B cell (primary cell): ENCODE data around the gene WDR7. TPM values are rescaled to one million over a fixed set of nuclear protein-coding genes. Genes with fewer than 3 reads are reported as not detected.

Experiments
- ATAC-seq: fragments of 200-7000 bp; cut with Tn5 transposase; one replicate; pipeline ENCODE4 v1.10.0; 2021; ENCODE audit warnings: low read depth, mild to moderate bottlenecking, moderate number of reproducible peaks, moderate library complexity
- CTCF ChIA-PET: fragments of 350-600 bp; sonication (Branson Sonifier 250); formaldehyde crosslinking; loops from one replicate; lab custom pipeline; 2021; ENCODE audit warnings: antibody characterized with exemption, inconsistent platforms; lab: Charles Lee
- POLR2A ChIA-PET: fragments of 350-600 bp; sonication (Branson Sonifier 250); formaldehyde crosslinking; loops from one replicate; lab custom pipeline; 2021; ENCODE audit warnings: antibody characterized with exemption; lab: Charles Lee
- DNase-seq: peaks from one replicate; pipeline ENCODE4 v3.0.0; 2013
- H2AFZ ChIP-seq: 2 replicates; pipeline ENCODE4 v1.6.1; 2012; ENCODE audit warnings: mild to moderate bottlenecking, low read depth, low read length; ENCODE audit not compliant: insufficient read depth, poor library complexity, severe bottlenecking
- H3K27ac ChIP-seq, 2 donors: 1 replicate in 1 of 2; 2 replicates in 1 of 2; pipeline ENCODE4 v1.5.1; 2012 to 2013; ENCODE audit warnings: low read length in 2 of 2, mild to moderate bottlenecking in 2 of 2, moderate library complexity in 1 of 2
- H3K27me3 ChIP-seq, 4 experiments: fragments of 200-600 bp in 1 of 4; sonication (generic) in 1 of 4; replicated peaks in 1 of 4; 1 replicate in 2 of 4; 2 replicates in 2 of 4; pipeline versions ENCODE4 v1.6.1 to v1.7.0; 2013 to 2016; ENCODE audit warnings: low read length in 3 of 4, mild to moderate bottlenecking in 2 of 4, mixed read lengths in 1 of 4, moderate library complexity in 1 of 4; ENCODE audit not compliant: insufficient read depth in 4 of 4, control insufficient read depth in 3 of 4; ENCODE audit errors: control extremely low read depth in 1 of 4
- H3K36me3 ChIP-seq, 2 experiments: replicated peaks in 1 of 2; 1 replicate in 1 of 2; 2 replicates in 1 of 2; pipeline versions ENCODE4 v1.6.1 to v1.7.1; 2013; ENCODE audit warnings: low read length in 1 of 2; ENCODE audit not compliant: insufficient read depth in 2 of 2, control insufficient read depth in 1 of 2; ENCODE audit errors: control extremely low read depth in 1 of 2, extremely low read depth in 1 of 2
- H3K4me1 ChIP-seq, 2 donors: fragments of 200-600 bp in 1 of 2; sonication (generic) in 1 of 2; 1 replicate in 1 of 2; 2 replicates in 1 of 2; pipeline versions ENCODE4 v1.5.1 to v1.6.1; 2013 to 2017; ENCODE audit warnings: low read length in 2 of 2; ENCODE audit not compliant: control insufficient read depth in 2 of 2, insufficient read depth in 2 of 2
- H3K4me2 ChIP-seq: replicated peaks from 2 replicates; pipeline ENCODE3; 2012; ENCODE audit warnings: mild to moderate bottlenecking, low read depth, low read length; ENCODE audit not compliant: poor library complexity, severe bottlenecking
- H3K4me3 ChIP-seq, 5 experiments: fragments of 200-600 bp in 1 of 5; sonication (generic) in 1 of 5; 1 replicate in 3 of 5; 2 replicates in 2 of 5; pipeline versions ENCODE4 v1.5.1 to v1.7.0; 2011 to 2016; ENCODE audit warnings: low read length in 4 of 5, mild to moderate bottlenecking in 4 of 5, low read depth in 2 of 5, control low read depth in 1 of 5, moderate library complexity in 1 of 5; ENCODE audit not compliant: insufficient read depth in 1 of 5; ENCODE audit errors: control extremely low read depth in 1 of 5, extremely low read depth in 1 of 5
- H3K79me2 ChIP-seq: fragments of 200-600 bp; sonication (generic); one replicate; pipeline ENCODE4 v1.6.0; 2016; ENCODE audit warnings: low read length; ENCODE audit not compliant: control insufficient read depth, insufficient read depth
- H3K9ac ChIP-seq: fragments of 200-600 bp; sonication (generic); 2 replicates; pipeline ENCODE4 v1.6.1; 2017; ENCODE audit warnings: mild to moderate bottlenecking, low read length, moderate library complexity
- H3K9me3 ChIP-seq, 3 donors: one replicate each; pipeline versions ENCODE4 v1.6.1 to v1.7.1; 2013; ENCODE audit warnings: low read length in 2 of 3; ENCODE audit not compliant: control insufficient read depth in 2 of 3, insufficient read depth in 1 of 3; ENCODE audit errors: control extremely low read depth in 1 of 3
- H4K20me1 ChIP-seq: 2 replicates; pipeline ENCODE4 v1.6.0; 2012; ENCODE audit warnings: mild to moderate bottlenecking, low read length; ENCODE audit not compliant: insufficient read depth, control insufficient read depth, poor library complexity, severe bottlenecking
- H3K27ac Mint-ChIP-seq: one replicate; pipeline ENCODE4 v1.8.0; 2021; ENCODE audit warnings: mixed read lengths
- H3K27me3 Mint-ChIP-seq: one replicate; pipeline ENCODE4 v1.8.0; 2021; ENCODE audit warnings: mixed read lengths
- H3K4me1 Mint-ChIP-seq: one replicate; pipeline ENCODE4 v1.8.0; 2021; ENCODE audit warnings: mixed read lengths
- H3K4me3 Mint-ChIP-seq: one replicate; pipeline ENCODE4 v1.8.0; 2021; ENCODE audit warnings: mixed read lengths
- H3K9me3 Mint-ChIP-seq: one replicate; pipeline ENCODE4 v1.8.0; 2022; ENCODE audit warnings: mixed read lengths; ENCODE audit not compliant: insufficient read depth
- EZH2 ChIP-seq: IDR thresholded peaks from 2 replicates; pipeline ENCODE4 v1.6.1; 2012; ENCODE audit warnings: borderline replicate concordance, low read depth, mild to moderate bottlenecking, moderate library complexity, low read length; ENCODE audit not compliant: insufficient read depth, poor library complexity, severe bottlenecking
- WGBS: methylation state at CpG from one replicate; pipeline ENCODE4 v1.1.5; 2013; ENCODE audit warnings: missing lambda C conversion rate; ENCODE audit not compliant: insufficient coverage; 5-methylcytosine and 5-hydroxymethylcytosine counted together
- intact Hi-C: fragments of 100-400 bp; cut with micrococcal nuclease; formaldehyde crosslinking; loops from one replicate; pipeline ENCODE4 v1.10.0; 2022
- polyA plus RNA-seq: library from polyadenylated mRNA; depleted of rRNA; stranded (reverse); fragments of >200 nt; gene quantifications from 2 replicates; pipeline ENCODE4 v1.2.3, GENCODE V29; 2012
- total RNA-seq, 2 donors: library from RNA; stranded (reverse); fragments of 120-200 nt in 1 of 2; gene quantifications; 1 replicate in 1 of 2; 2 replicates in 1 of 2; pipeline versions ENCODE4 v1.2.3 to v1.2.4, GENCODE V29; 2013 to 2022
- TF ChIP-seq, protein P1 (sequence below): fragments of 200-600 bp; IDR thresholded peaks from one replicate; pipeline ENCODE4 v1.8.0; 2022; ENCODE audit warnings: antibody characterized with exemption, mild to moderate bottlenecking

WDR7 gene
- total and polyA plus RNA-seq, 2 donors (not counting 1 experiment from before 2014, with no cell fraction given): 5.5 to 45.0 TPM

DNA sequence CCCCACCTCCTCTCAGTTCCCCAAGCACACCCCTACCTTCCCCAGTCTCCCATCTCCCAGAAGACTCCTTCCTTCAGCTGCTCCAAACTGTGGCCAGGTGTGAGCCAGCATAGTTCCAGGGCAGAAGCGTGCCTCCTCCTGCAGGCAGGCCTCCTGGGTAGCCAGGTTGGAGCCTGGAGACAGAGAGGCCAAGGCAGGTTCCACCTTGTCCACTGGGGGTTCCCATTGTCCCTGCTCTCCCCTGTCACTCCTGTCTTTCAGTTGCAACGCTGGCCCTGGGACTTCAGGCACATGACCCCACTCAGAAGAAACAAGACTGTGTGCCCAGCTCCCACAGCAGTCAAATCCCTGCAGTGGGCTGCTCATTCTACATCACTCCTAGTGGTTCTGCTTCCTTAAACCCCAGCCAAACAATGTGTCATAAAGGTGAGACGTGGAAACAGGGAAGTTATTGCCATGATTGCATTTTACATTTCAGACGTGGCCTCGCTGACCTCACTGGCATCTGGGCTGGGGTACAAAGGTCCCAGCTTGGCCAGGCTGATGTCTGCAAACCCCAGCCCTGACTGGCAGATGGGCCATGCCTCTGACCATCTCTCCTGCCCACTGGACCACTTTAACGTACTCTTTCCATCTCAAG is 399.3 kb downstream of the WDR7 start:
- no peak overlapping the region for H3K27ac Mint-ChIP-seq
- H3K27ac ChIP-seq: no peak overlapping the region
- no peaks in the 10 kb centered on the region for H3K36me3 ChIP-seq
- CTCF ChIA-PET: no interaction called here
- H3K27me3 ChIP-seq: peaks cover 0 to 29% (median 9%) of the 10 kb centered on the region in 4 experiments
- H3K9ac ChIP-seq: no peak overlapping the region
- H3K4me3 ChIP-seq: no peak overlapping the region
- peaks cover 0 to 15% (median 6%) of the 10 kb centered on the region in 3 donors for H3K9me3 ChIP-seq
- H3K4me2 ChIP-seq: no peak overlapping the region
- H3K4me1 ChIP-seq: no peaks in the 10 kb centered on the region
- ATAC-seq (no peak), DNase-seq (no peak)
- 72% methylated on average over 6 of the region's 6 CpGs for WGBS
- peaks cover 56% of the 10 kb centered on the region for H3K27me3 Mint-ChIP-seq
- no peaks in the 10 kb centered on the region for H3K79me2 ChIP-seq
- intact Hi-C loops: no loop called here
- TF ChIP-seq EZH2: no peak
- TF ChIP-seq, protein P1, sequence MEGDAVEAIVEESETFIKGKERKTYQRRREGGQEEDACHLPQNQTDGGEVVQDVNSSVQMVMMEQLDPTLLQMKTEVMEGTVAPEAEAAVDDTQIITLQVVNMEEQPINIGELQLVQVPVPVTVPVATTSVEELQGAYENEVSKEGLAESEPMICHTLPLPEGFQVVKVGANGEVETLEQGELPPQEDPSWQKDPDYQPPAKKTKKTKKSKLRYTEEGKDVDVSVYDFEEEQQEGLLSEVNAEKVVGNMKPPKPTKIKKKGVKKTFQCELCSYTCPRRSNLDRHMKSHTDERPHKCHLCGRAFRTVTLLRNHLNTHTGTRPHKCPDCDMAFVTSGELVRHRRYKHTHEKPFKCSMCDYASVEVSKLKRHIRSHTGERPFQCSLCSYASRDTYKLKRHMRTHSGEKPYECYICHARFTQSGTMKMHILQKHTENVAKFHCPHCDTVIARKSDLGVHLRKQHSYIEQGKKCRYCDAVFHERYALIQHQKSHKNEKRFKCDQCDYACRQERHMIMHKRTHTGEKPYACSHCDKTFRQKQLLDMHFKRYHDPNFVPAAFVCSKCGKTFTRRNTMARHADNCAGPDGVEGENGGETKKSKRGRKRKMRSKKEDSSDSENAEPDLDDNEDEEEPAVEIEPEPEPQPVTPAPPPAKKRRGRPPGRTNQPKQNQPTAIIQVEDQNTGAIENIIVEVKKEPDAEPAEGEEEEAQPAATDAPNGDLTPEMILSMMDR: no peak
- POLR2A ChIA-PET: no interaction called here
- no peak overlapping the region for H2AFZ ChIP-seq
- H3K4me1 Mint-ChIP-seq: no peaks in the 10 kb centered on the region
- no peak overlapping the region for H3K4me3 Mint-ChIP-seq
- H4K20me1 ChIP-seq: no peaks in the 10 kb centered on the region
- H3K9me3 Mint-ChIP-seq: peaks cover 3% of the 10 kb centered on the region

DNA sequence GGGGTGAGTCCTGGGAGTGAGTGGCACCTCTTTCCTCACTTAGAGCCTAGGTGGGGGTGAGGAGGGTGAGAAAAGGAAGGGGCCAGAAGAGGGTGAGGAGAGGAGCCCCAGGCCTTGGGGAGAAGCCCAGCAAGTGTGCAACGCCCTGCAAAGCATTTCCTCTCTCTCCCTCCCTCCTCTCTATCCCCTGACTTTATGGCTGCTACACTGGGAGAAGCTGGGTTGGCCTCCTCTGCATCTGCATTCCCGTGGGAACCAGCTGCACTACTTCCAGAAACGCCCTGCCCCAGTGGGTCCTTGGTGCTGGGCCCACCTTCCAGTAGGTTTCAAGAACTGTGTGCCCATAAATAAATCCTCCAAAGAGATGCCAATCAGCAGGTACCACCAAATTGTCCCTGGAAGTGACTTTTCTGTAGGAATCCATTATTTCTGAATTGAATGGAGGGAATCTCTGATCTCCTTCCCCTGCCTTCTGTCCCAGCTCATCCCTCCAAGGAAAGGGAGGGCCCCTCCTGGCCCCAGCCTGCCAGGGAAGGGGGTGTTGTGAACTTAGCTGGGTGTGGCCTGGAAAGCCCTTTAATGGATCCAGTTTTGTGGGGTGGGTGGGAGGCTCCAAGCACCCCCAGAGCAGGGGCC is 400.0 kb downstream of the WDR7 start:
- H3K27ac Mint-ChIP-seq: no peak overlapping the region
- no peak for ATAC-seq

More for the DNA sequence above, 400.0 kb downstream of the WDR7 start:
- CTCF ChIA-PET: no interaction called here
- H3K4me1 Mint-ChIP-seq: no peaks in the 10 kb centered on the region
- Histone ChIP-seq H4K20me1 (no peaks in the 10 kb centered on the region), H3K4me3 (no peak overlapping the region), H3K79me2 (no peaks in the 10 kb centered on the region), H2AFZ (no peak overlapping the region), H3K27me3 (peaks cover 0 to 33% (median 8%) of the 10 kb centered on the region in 4 experiments), H3K4me2 (no peak overlapping the region), H3K9ac (no peak overlapping the region), H3K27ac (no peak overlapping the region), H3K9me3 (peaks cover 0 to 18% (median 6%) of the 10 kb centered on the region in 3 donors), H3K4me1 (no peaks in the 10 kb centered on the region), H3K36me3 (no peaks in the 10 kb centered on the region)
- intact Hi-C loops: no loop called here
- 60% methylated on average over 2 of the region's 3 CpGs for WGBS
- no peak for DNase-seq
- no peak overlapping the region for H3K4me3 Mint-ChIP-seq
- TF ChIP-seq, protein P1: no peak
- no peak for TF ChIP-seq EZH2
- H3K9me3 Mint-ChIP-seq: peaks cover 3% of the 10 kb centered on the region
- peaks cover 61% of the 10 kb centered on the region for H3K27me3 Mint-ChIP-seq
- POLR2A ChIA-PET: no interaction called here
